A549 treated with DMSO at 1 μM for 4 hours (cell line): Measurements from ENCODE around the gene ART1. TPM values are rescaled to one million over a fixed set of nuclear protein-coding genes. Genes with fewer than 3 reads are reported as not detected.

Experiments
- total RNA-seq: library from RNA; stranded (reverse); fragments of 200-300 nt; extraction: Qiagen RNA extraction; gene quantifications from 5 replicates; pipeline ENCODE4 v1.2.3, GENCODE V29; 2022; ENCODE audit warnings: low read depth

Gene ART1
- not detected in 5 replicates for total RNA-seq

GRCh38 chr11:3644817-3645235 is at the start of gene ART1:
ART1 (plus strand) TSS chr11:3645128; CDS start chr11:3659214, 14,086 bp downstream.

GRCh38 chr11:3641701-3642070 is 3.2 kb upstream of the ART1 start, which contains the start of gene ART5:
ART5 (minus strand) TSS chr11:3641992; CDS start chr11:3641862, 130 bp downstream.

GRCh38 chr11:3671334-3672254 is 26.7 kb downstream of the ART1 start, which contains the start of gene CHRNA10:
CHRNA10 (minus strand) TSS chr11:3671384; CDS start chr11:3671312, 72 bp downstream.

Other genes starting within 250 kb of the ART1 start
- gene ART5, start 3.1 kb upstream of the ART1 start, total RNA-seq: 0.23 to 0.57 TPM (median 0.34 TPM) in 4 of 5 replicates, not detected in the other
- gene CHRNA10, start 26.3 kb downstream of the ART1 start, total RNA-seq: 0.53 to 2.4 TPM (median 0.94 TPM) in 5 replicates
- 63.1 to 75.4 TPM (median 72.6 TPM) in 5 replicates for gene NUP98, start 152.4 kb downstream of the ART1 start, total RNA-seq
- gene PGAP2, start 163.4 kb downstream of the ART1 start, total RNA-seq: 21.1 to 26.5 TPM (median 22.5 TPM) in 5 replicates
- 96.8 to 109 TPM (median 99.0 TPM) in 5 replicates for gene RHOG, start 195.8 kb downstream of the ART1 start, total RNA-seq
- 24.6 to 28.2 TPM (median 26.3 TPM) in 5 replicates for gene STIM1, start 210.5 kb downstream of the ART1 start, total RNA-seq